ENCODE results near the gene CEP83. TPM values are rescaled to one million over a fixed set of nuclear protein-coding genes. Genes with fewer than 3 reads are reported as not detected.
"Not testable (repeated sequence)": the region's sequence is repeated elsewhere in the genome, so short reads cannot be mapped to it uniquely, and the experiment has no call there.

Gene CEP83
- total and polyA plus RNA-seq, 10 donors, result 6.8 to 29.0 (median 14.0) TPM

DNA sequence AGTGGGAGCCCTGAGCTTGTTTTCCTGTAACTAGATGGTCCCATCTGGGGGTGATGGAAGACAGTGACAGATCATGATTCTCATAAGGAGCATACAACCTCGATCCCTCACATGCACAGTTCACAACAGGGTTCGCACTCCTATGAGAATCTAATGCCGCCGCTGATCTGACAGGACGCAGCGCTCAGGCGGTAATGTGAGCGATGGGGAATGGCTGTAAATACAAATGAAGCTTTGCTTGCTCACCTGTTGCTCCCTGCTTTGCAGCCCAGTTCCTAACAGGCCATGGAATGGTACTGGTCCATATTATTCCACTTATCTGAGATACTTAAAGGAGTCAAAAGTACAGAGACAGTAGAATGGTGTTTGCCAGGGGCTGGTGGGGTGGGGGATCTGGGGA is 9.9 kb upstream of the CEP83 start:
- H3K4me1 ChIP-seq, result no peaks in the 10 kb centered on the region
- DNase-seq, result no peak
- no peaks in the 10 kb centered on the region for H3K36me3 ChIP-seq
- no peak overlapping the region for H3K27ac ChIP-seq
- TF ChIP-seq POLR2A (IDR thresholded peaks at IDR 0.05) (no peak), POLR2AphosphoS5 (IDR thresholded peaks at IDR 0.05) (no peak)
- TF ChIP-seq, protein P1, sequence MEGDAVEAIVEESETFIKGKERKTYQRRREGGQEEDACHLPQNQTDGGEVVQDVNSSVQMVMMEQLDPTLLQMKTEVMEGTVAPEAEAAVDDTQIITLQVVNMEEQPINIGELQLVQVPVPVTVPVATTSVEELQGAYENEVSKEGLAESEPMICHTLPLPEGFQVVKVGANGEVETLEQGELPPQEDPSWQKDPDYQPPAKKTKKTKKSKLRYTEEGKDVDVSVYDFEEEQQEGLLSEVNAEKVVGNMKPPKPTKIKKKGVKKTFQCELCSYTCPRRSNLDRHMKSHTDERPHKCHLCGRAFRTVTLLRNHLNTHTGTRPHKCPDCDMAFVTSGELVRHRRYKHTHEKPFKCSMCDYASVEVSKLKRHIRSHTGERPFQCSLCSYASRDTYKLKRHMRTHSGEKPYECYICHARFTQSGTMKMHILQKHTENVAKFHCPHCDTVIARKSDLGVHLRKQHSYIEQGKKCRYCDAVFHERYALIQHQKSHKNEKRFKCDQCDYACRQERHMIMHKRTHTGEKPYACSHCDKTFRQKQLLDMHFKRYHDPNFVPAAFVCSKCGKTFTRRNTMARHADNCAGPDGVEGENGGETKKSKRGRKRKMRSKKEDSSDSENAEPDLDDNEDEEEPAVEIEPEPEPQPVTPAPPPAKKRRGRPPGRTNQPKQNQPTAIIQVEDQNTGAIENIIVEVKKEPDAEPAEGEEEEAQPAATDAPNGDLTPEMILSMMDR (IDR thresholded peaks at IDR 0.05 in 8 of 11, conservative IDR thresholded peaks at IDR 0.05 in 3 of 11), result no peak
- intact Hi-C loops (cut with DNase I; ENCODE audit: low total_unique reads), result no loop called here
- 90 to 97% (median 96%) methylated on average over 8 of the region's 8 CpGs for WGBS, 5 donors
- no peaks in the 10 kb centered on the region for H3K27me3 ChIP-seq (replicated peaks in 1 of 7)
- H3K4me3 ChIP-seq, result no peak overlapping the region
- no peaks in the 10 kb centered on the region for H3K9me3 ChIP-seq

DNA sequence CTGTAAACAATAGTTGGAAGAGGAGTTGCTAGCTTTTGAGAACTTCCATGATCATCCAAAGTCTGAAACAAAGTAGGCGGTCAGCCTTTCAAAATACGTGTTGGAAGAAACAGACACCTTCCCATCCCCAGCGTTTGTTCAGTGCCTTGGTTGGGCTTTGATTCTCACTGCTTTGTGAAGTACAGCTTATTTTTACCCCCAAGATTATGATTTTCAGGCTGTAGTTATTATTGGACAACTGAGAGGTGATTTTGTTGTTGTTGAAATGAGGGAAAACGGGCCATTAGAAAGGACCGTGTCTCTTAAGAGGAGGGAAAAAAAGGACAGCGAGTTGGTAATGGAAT is 921 bp upstream of the CEP83 start:
- H3K27me3 ChIP-seq (replicated peaks in 1 of 7), result no peaks in the 10 kb centered on the region
- no peaks in the 10 kb centered on the region for H3K9me3 ChIP-seq
- 28 to 37% (median 30%) methylated on average over 6 of the region's 6 CpGs for WGBS, 5 donors
- peak overlapping the region; percentile 81 to 92 (median 90) for H3K27ac ChIP-seq
- peaks cover 9 to 30% (median 23%) of the 10 kb centered on the region in 6 donors for H3K4me1 ChIP-seq
- DNase-seq, result no peak
- no peaks in the 10 kb centered on the region for H3K36me3 ChIP-seq
- TF ChIP-seq POLR2A (IDR thresholded peaks at IDR 0.05) (no peak), POLR2AphosphoS5 (IDR thresholded peaks at IDR 0.05) (no peak)
- TF ChIP-seq, protein P1 (IDR thresholded peaks at IDR 0.05 in 8 of 11, conservative IDR thresholded peaks at IDR 0.05 in 3 of 11), result no peak
- intact Hi-C loops (cut with DNase I; ENCODE audit: low total_unique reads), result no loop called here
- H3K4me3 ChIP-seq, result peak overlapping the region; percentile 41 to 81 (median 72)

DNA sequence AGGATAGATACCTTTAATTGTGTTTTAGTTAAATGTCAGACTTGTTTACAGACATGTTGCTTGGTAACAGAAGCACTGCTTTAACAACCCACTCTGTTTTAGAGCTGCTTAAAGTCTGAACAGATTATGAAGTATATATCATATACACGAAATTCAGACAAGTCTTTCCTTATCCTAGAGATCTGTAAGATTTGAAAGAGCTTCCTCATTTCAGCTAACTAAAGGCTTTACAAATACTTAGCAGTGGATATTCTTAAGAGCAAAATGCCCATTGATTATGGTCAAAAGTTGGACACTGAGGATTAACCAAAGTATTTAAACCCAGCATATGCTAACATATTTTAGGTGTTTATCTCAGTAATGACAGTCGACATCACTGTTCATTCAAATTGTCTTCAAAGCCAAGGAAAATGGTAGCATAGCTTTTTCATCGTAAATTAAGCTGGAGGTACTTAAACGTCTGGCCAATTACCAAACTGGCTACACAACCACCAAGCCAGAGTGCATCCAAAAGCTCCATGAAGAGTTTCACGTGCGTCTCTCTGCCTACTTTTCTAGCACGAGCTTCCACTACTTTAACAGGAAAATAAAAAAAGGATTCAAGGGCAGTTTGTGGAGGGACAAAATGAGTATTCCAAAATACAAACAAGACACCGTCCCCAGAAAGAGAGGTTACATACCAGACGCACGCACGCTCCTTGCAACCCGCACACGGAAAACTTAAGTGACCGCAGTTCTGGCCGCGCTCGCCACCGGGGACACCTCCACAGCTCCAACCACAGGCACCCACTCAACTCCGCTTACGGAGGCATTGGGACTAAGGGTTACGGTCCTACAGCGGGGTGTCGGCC is 565 bp downstream of the CEP83 start:
- no peaks in the 10 kb centered on the region for H3K27me3 ChIP-seq (replicated peaks in 1 of 7)
- peak overlapping the region; percentile 41 to 81 (median 72) for H3K4me3 ChIP-seq
- WGBS, 5 donors, result 0 to 1% (median 1%) methylated on average over 14 to 23 of the region's 23 CpGs
- H3K9me3 ChIP-seq, result no peaks in the 10 kb centered on the region
- intact Hi-C loops (cut with DNase I; ENCODE audit: low total_unique reads), result no loop called here
- peaks cover 9 to 30% (median 23%) of the 10 kb centered on the region in 6 donors for H3K4me1 ChIP-seq
- DNase-seq, result no peak
- H3K36me3 ChIP-seq, result peaks cover 0 to 8% (median 0%) of the 10 kb centered on the region in 6 donors
- TF ChIP-seq, protein P1 (IDR thresholded peaks at IDR 0.05 in 8 of 11, conservative IDR thresholded peaks at IDR 0.05 in 3 of 11), result no peak
- TF ChIP-seq POLR2A (IDR thresholded peaks at IDR 0.05) (no peak), POLR2AphosphoS5 (IDR thresholded peaks at IDR 0.05) (no peak)
- peak overlapping the region; percentile 81 to 92 (median 90) for H3K27ac ChIP-seq

DNA sequence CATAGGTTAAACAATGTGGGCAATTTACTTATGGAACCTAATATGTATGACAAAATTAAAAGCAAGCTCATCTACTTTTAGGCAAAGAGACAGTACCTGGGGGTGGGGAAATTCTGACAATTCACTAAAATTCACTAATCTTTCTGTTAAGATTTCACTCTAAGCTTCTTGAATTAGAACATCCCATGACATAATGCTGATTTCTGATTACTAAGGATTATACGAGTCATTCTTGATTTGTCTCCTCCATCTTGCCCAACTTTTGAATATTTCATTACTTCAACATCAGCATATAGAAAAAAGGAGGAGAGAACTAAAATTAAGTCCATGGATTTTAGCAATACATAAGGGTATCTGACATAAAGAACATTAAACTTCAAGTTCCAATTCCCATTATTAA is 2.4 kb downstream of the CEP83 start:
- intact Hi-C loops (cut with DNase I; ENCODE audit: low total_unique reads), result no loop called here
- H3K4me3 ChIP-seq, result no peak overlapping the region
- H3K27me3 ChIP-seq (replicated peaks in 1 of 7), result no peaks in the 10 kb centered on the region
- H3K9me3 ChIP-seq, result no peaks in the 10 kb centered on the region
- WGBS, 5 donors, result 74 to 85% (median 81%) methylated on average over 1 of the region's 1 CpG
- TF ChIP-seq, protein P1 (IDR thresholded peaks at IDR 0.05 in 8 of 11, conservative IDR thresholded peaks at IDR 0.05 in 3 of 11), result no peak
- TF ChIP-seq POLR2AphosphoS5 (IDR thresholded peaks at IDR 0.05), result no peak
- H3K36me3 ChIP-seq, result peaks cover 0 to 8% (median 0%) of the 10 kb centered on the region in 6 donors
- H3K4me1 ChIP-seq, result peaks cover 9 to 30% (median 23%) of the 10 kb centered on the region in 6 donors
- H3K27ac ChIP-seq, result no peak overlapping the region
- DNase-seq, result no peak

DNA sequence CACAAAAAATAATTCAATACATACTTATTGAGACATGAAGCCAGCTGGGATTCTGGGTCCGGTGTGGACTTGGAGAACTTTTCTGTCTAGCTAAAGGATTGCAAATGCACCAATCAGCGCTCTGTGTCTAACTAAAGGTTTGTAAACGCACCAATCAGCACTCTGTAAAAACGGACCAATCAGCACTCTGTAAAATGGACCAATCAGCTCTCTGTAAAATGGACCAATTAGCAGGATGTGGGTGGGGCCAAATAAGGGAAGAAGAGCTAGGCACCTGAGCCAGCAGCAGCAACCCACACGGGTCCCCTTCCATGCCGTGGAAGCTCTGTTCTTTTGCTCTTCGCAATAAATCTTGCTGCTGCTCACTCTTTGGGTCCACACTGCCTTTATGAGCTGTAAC is 5.3 kb downstream of the CEP83 start:
- DNase-seq; H3K9me3 ChIP-seq; H3K27me3 ChIP-seq (replicated peaks in 1 of 7); H3K4me3 ChIP-seq; intact Hi-C loops (cut with DNase I; ENCODE audit: low total_unique reads); H3K36me3 ChIP-seq; H3K27ac ChIP-seq: not testable (repeated sequence)
- peaks cover 9 to 19% (median 15%) of the 10 kb centered on the region in 6 donors for H3K4me1 ChIP-seq
- 95 to 99% (median 97%) methylated on average over 7 of the region's 7 CpGs for WGBS, 5 donors

Data from spleen (tissue), 11 donors.